Caco-2 (cell line): ENCODE measurements around the gene DDAH2. TPM values are rescaled to one million over a fixed set of nuclear protein-coding genes. Genes with fewer than 3 reads are reported as not detected.

Experiments
- BruUV-seq: library from RNA; stranded (reverse); fragments of 400-500 nt; replicated peaks from 2 replicates; lab custom pipeline; 2021; lab: Mats Ljungman, UMichigan
- CTCF ChIA-PET: fragments of 300-600 bp; sonication (Branson Sonifier 250); formaldehyde crosslinking; loops from one replicate; lab custom pipeline; 2022; ENCODE audit warnings: antibody characterized with exemption; lab: Charles Lee
- POLR2A ChIA-PET: fragments of 300-600 bp; sonication (Branson Sonifier 250); formaldehyde crosslinking; loops from one replicate; lab custom pipeline; 2022; ENCODE audit warnings: antibody characterized with exemption; lab: Charles Lee
- DNase-seq, 2 experiments: peaks; one replicate each; pipeline versions ENCODE4 v3.0.0 to v3.0.0-alpha.2; 2020 to 2022
- H3K27me3 ChIP-seq: replicated peaks from 2 replicates; pipeline ENCODE4 v1.6.0; 2011; ENCODE audit warnings: low read length; ENCODE audit not compliant: control insufficient read depth, insufficient read depth
- H3K36me3 ChIP-seq: 2 replicates; pipeline ENCODE4 v1.5.1; 2011; ENCODE audit warnings: low read length; ENCODE audit not compliant: control insufficient read depth, insufficient read depth
- H3K4me1 ChIP-seq: fragments of 250-450 bp; sonication (Bioruptor Pico); 2 replicates; pipeline ENCODE4 v1.5.1; 2020; ENCODE audit warnings: mild to moderate bottlenecking
- H3K4me3 ChIP-seq: 2 replicates; pipeline ENCODE4 v1.5.1; 2011; ENCODE audit warnings: low read depth, mild to moderate bottlenecking, control low read depth, low read length
- H3K9me3 ChIP-seq: fragments of 250-450 bp; sonication (Bioruptor Pico); 2 replicates; pipeline ENCODE4 v1.5.1; 2020; ENCODE audit warnings: mild to moderate bottlenecking, moderate library complexity
- H3K27ac Mint-ChIP-seq: one replicate; pipeline ENCODE4 v1.8.0; 2022; ENCODE audit warnings: mixed read lengths; ENCODE audit not compliant: unreplicated experiment
- H3K27me3 Mint-ChIP-seq: one replicate; pipeline ENCODE4 v1.8.0; 2022; ENCODE audit warnings: mixed read lengths; ENCODE audit not compliant: insufficient read depth, unreplicated experiment
- H3K36me3 Mint-ChIP-seq: one replicate; pipeline ENCODE4 v1.8.0; 2022; ENCODE audit warnings: mild to moderate bottlenecking, mixed read lengths; ENCODE audit not compliant: insufficient read depth, unreplicated experiment
- H3K4me1 Mint-ChIP-seq: one replicate; pipeline ENCODE4 v1.8.0; 2022; ENCODE audit warnings: low read depth, mixed read lengths; ENCODE audit not compliant: unreplicated experiment
- H3K4me3 Mint-ChIP-seq: one replicate; pipeline ENCODE4 v1.8.0; 2022; ENCODE audit warnings: mild to moderate bottlenecking, moderate library complexity, mixed read lengths; ENCODE audit not compliant: unreplicated experiment
- H3K9me3 Mint-ChIP-seq: one replicate; pipeline ENCODE4 v1.8.0; 2022; ENCODE audit warnings: mixed read lengths; ENCODE audit not compliant: unreplicated experiment
- CTCF ChIP-seq, 2 experiments: fragments of 200-600 bp in 1 of 2; IDR thresholded peaks; 1 replicate in 1 of 2; 2 replicates in 1 of 2; pipeline versions ENCODE4 v1.5.1 to v1.8.0; 2011 to 2022; ENCODE audit warnings: antibody characterized with exemption in 1 of 2, control low read depth in 1 of 2, inconsistent platforms in 1 of 2, low read depth in 1 of 2, low read length in 1 of 2, mild to moderate bottlenecking in 1 of 2, moderate library complexity in 1 of 2; ENCODE audit not compliant: insufficient read depth in 1 of 2, severe bottlenecking in 1 of 2, unreplicated experiment in 1 of 2
- intact Hi-C: fragments of 100-400 bp; cut with micrococcal nuclease; formaldehyde crosslinking; loops from one replicate; pipeline ENCODE4 v1.10.0; 2022; ENCODE audit not compliant: unreplicated experiment
- total RNA-seq: library from RNA; stranded (reverse); gene quantifications from 2 replicates; pipeline ENCODE4 v1.2.3, GENCODE V29; 2022

DDAH2 gene
- total RNA-seq, 1 experiment from 2014 or later, result 82.4 TPM

- Mint-ChIP-seq H3K36me3 (peaks cover 58% of the 10 kb centered on the region), H3K4me3 (peak overlapping the region; percentile 74), H3K4me1 (peaks cover 27% of the 10 kb centered on the region), H3K27me3 (no peaks in the 10 kb centered on the region), H3K27ac (peak overlapping the region; percentile 94), H3K9me3 (no peaks in the 10 kb centered on the region)
- H3K27me3 ChIP-seq, result no peaks in the 10 kb centered on the region
- H3K4me3 ChIP-seq, result no peak overlapping the region
- TF ChIP-seq CTCF (IDR thresholded peaks at IDR 0.05; ENCODE audit: insufficient read depth in 1 of 2, low read depth in 1 of 2, low read length in 1 of 2, severe bottlenecking in 1 of 2, unreplicated experiment in 1 of 2), result no peak
- no peak for DNase-seq
- H3K9me3 ChIP-seq, result no peaks in the 10 kb centered on the region
- H3K36me3 ChIP-seq, result peaks cover 6% of the 10 kb centered on the region
- H3K4me1 ChIP-seq, result peaks cover 34% of the 10 kb centered on the region
- intact Hi-C loops, result no loop called here
- no TSS peak for BruUV-seq
- ChIA-PET CTCF (interaction anchor here (0.6 kb wide), 1 partner anchor 9 kb away, joined by 3 read pairs; no protein-coding TSS in a partner anchor), POLR2A (interaction anchor here (1.1 to 2.0 kb wide), 5 partner anchors 11 to 136 kb away, joined by 3 to 9 read pairs (median 4); partner anchors contain the start of genes ABHD16A, C6orf47, HSPA1A and HSPA1B)
Measured at GRCh38 chr6:31691564-31692108, 37.5 kb downstream of the DDAH2 start.

- H3K36me3 Mint-ChIP-seq, result peaks cover 57% of the 10 kb centered on the region
- Histone ChIP-seq H3K27me3 (no peaks in the 10 kb centered on the region), H3K4me3 (no peak overlapping the region), H3K9me3 (no peaks in the 10 kb centered on the region), H3K36me3 (peaks cover 6% of the 10 kb centered on the region), H3K4me1 (peaks cover 34% of the 10 kb centered on the region)
- H3K9me3 Mint-ChIP-seq, result no peaks in the 10 kb centered on the region
- peak overlapping the region; percentile 74 for H3K4me3 Mint-ChIP-seq
- POLR2A ChIA-PET, result interaction anchor here (0.6 to 2.0 kb wide), 10 partner anchors 11 to 230 kb away, joined by 3 to 9 read pairs (median 4); partner anchors contain the start of genes ABHD16A, C6orf47, DDAH2 and HSPA1A
- no TSS peak for BruUV-seq
- no peaks in the 10 kb centered on the region for H3K27me3 Mint-ChIP-seq
- DNase-seq, result no peak
- no peak for TF ChIP-seq CTCF (IDR thresholded peaks at IDR 0.05; ENCODE audit: insufficient read depth in 1 of 2, low read depth in 1 of 2, low read length in 1 of 2, severe bottlenecking in 1 of 2, unreplicated experiment in 1 of 2)
- CTCF ChIA-PET, result interaction anchor here (0.6 to 1.3 kb wide), 4 partner anchors 9 to 124 kb away, joined by 3 to 4 read pairs (median 4); partner anchors contain the start of genes HSPA1A, HSPA1L and LY6G5C
- peak overlapping the region; percentile 94 for H3K27ac Mint-ChIP-seq
- H3K4me1 Mint-ChIP-seq, result peaks cover 23% of the 10 kb centered on the region
- intact Hi-C loops, result no loop called here
Measured at GRCh38 chr6:31691078-31691463, 38.0 kb downstream of the DDAH2 start.

GRCh38 chr6:31690231-31691077, 38.6 kb downstream of the DDAH2 start:
- Mint-ChIP-seq H3K9me3 (no peaks in the 10 kb centered on the region), H3K4me1 (peaks cover 23% of the 10 kb centered on the region), H3K4me3 (peak overlapping the region; percentile 74), H3K27ac (peak overlapping the region; percentile 94), H3K36me3 (peaks cover 56% of the 10 kb centered on the region), H3K27me3 (no peaks in the 10 kb centered on the region)
- Histone ChIP-seq H3K36me3 (peaks cover 6% of the 10 kb centered on the region), H3K4me3 (0 out of 2 replicates have a peak overlapping the region, but pooled peaks have one; percentile 7), H3K9me3 (no peaks in the 10 kb centered on the region), H3K27me3 (no peaks in the 10 kb centered on the region), H3K4me1 (peaks cover 34% of the 10 kb centered on the region)
- CTCF ChIA-PET, result interaction anchor here (0.9 to 1.3 kb wide), 5 partner anchors 9 to 124 kb away, joined by 3 to 4 read pairs (median 4); partner anchors contain the start of genes DDAH2, HSPA1A, HSPA1L and LY6G5C
- no peak for TF ChIP-seq CTCF (IDR thresholded peaks at IDR 0.05; ENCODE audit: insufficient read depth in 1 of 2, low read depth in 1 of 2, low read length in 1 of 2, severe bottlenecking in 1 of 2, unreplicated experiment in 1 of 2)
- peak; percentile 82 to 91 for DNase-seq
- intact Hi-C loops, result no loop called here
- POLR2A ChIA-PET, result interaction anchor here (0.5 to 2.0 kb wide), 16 partner anchors 12 to 231 kb away, joined by 3 to 9 read pairs (median 4); partner anchors contain the start of genes ABHD16A, C6orf47, DDAH2 and HSPA1A
- TSS peak; percentile 99 for BruUV-seq
